HFFc6 (cell line): ENCODE measurements around the gene BCAS1. TPM values are rescaled to one million over a fixed set of nuclear protein-coding genes. Genes with fewer than 3 reads are reported as not detected.

Source experiments
- DNase-seq: peaks from one replicate; pipeline ENCODE4 v3.0.0-alpha.2; 2018
- H3K27ac Mint-ChIP-seq: 2 replicates; pipeline ENCODE4 v1.8.0; 2020; ENCODE audit warnings: mild to moderate bottlenecking, mixed read lengths
- H3K27me3 Mint-ChIP-seq: 2 replicates; pipeline ENCODE4 v1.8.0; 2021; ENCODE audit warnings: mild to moderate bottlenecking, moderate library complexity, mixed read lengths; ENCODE audit not compliant: insufficient read depth
- H3K36me3 Mint-ChIP-seq: 2 replicates; pipeline ENCODE4 v1.8.0; 2021; ENCODE audit warnings: low read depth, mixed read lengths
- H3K4me1 Mint-ChIP-seq: 2 replicates; pipeline ENCODE4 v1.8.0; 2020; ENCODE audit warnings: low read depth, mixed read lengths
- H3K4me3 Mint-ChIP-seq: 2 replicates; pipeline ENCODE4 v1.8.0; 2020; ENCODE audit warnings: mild to moderate bottlenecking, moderate library complexity, mixed read lengths
- H3K9me3 Mint-ChIP-seq: 2 replicates; pipeline ENCODE4 v1.8.0; 2020; ENCODE audit warnings: mild to moderate bottlenecking, mixed read lengths
- total RNA-seq, 6 experiments: library from RNA; stranded (reverse); fragmentation: NEBNext Ultra II Directional; extraction: Animal tissue kit (Norgen Biotek cat#: 25700); gene quantifications; 2 replicates in 1 of 6; 3 replicates in 5 of 6; pipeline ENCODE4 v1.2.3, GENCODE V29; 2021
- TF ChIP-seq, protein P1 (sequence below): fragments of 200-600 bp; sonication (generic); IDR thresholded peaks from 2 replicates; pipeline ENCODE4 v1.5.0; 2021; ENCODE audit warnings: antibody characterized with exemption, mild to moderate bottlenecking

BCAS1 gene
- total RNA-seq, 6 experiments from 2014 or later: 0.07 TPM; not detected in 5

DNA sequence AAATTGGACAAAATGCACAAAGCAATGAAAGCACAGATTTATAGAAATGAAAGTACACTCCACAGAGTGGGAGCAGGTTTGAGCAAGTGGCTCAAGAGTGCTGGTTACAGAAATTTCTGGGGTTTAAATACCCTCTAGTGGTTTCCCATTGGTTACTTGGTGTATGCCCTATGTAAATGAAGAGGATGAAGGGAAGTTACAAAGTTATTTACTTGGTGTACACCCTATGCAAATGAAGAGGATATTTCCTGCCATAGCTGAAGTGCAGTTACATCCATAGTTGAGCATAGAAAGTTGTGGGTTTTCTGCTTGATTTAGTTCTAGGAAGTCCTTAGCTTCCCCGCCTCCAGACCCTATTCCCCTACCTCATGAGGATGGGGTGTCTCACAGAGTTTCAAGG is 22.7 kb downstream of the BCAS1 start:
- Mint-ChIP-seq H3K27me3 (peaks cover 9% of the 10 kb centered on the region), H3K27ac (no peak overlapping the region), H3K4me3 (no peak overlapping the region), H3K9me3 (no peaks in the 10 kb centered on the region), H3K4me1 (peaks cover 20% of the 10 kb centered on the region), H3K36me3 (no peaks in the 10 kb centered on the region)
- TF ChIP-seq, protein P1, sequence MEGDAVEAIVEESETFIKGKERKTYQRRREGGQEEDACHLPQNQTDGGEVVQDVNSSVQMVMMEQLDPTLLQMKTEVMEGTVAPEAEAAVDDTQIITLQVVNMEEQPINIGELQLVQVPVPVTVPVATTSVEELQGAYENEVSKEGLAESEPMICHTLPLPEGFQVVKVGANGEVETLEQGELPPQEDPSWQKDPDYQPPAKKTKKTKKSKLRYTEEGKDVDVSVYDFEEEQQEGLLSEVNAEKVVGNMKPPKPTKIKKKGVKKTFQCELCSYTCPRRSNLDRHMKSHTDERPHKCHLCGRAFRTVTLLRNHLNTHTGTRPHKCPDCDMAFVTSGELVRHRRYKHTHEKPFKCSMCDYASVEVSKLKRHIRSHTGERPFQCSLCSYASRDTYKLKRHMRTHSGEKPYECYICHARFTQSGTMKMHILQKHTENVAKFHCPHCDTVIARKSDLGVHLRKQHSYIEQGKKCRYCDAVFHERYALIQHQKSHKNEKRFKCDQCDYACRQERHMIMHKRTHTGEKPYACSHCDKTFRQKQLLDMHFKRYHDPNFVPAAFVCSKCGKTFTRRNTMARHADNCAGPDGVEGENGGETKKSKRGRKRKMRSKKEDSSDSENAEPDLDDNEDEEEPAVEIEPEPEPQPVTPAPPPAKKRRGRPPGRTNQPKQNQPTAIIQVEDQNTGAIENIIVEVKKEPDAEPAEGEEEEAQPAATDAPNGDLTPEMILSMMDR: no peak
- no peak for DNase-seq

DNA sequence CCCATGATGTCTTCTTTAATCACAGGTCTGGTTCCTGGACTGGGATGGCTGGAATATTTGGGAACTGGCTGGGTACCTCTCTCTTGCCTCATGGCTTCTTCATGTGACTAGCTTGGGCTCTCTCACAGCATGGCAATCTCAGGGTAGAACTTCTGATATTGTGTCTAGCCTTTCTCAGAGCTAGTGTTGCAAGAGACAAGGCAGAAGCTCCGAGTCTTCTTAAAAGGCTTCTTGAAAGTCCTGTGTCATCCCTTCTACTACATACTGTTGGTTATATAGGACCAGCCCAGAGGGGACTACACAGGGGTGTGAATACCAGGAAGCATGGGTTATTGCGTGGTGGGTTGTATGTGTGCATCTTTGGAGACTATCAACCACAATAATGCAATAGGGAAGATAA is 23.3 kb downstream of the BCAS1 start:
- Mint-ChIP-seq H3K27ac (no peak overlapping the region), H3K27me3 (peaks cover 10% of the 10 kb centered on the region), H3K4me1 (peaks cover 20% of the 10 kb centered on the region), H3K4me3 (no peak overlapping the region), H3K9me3 (no peaks in the 10 kb centered on the region), H3K36me3 (no peaks in the 10 kb centered on the region)
- TF ChIP-seq, protein P1: no peak
- DNase-seq: no peak

- TF ChIP-seq, protein P1: no peak
- peaks cover 16% of the 10 kb centered on the region for H3K4me1 Mint-ChIP-seq
- no peaks in the 10 kb centered on the region for H3K9me3 Mint-ChIP-seq
- H3K4me3 Mint-ChIP-seq: no peak overlapping the region
- H3K27ac Mint-ChIP-seq: no peak overlapping the region
- H3K27me3 Mint-ChIP-seq: peaks cover 7% of the 10 kb centered on the region; the same call in 1 of the 2 replicates
- H3K36me3 Mint-ChIP-seq: no peaks in the 10 kb centered on the region
- peak; percentile 74 for DNase-seq
Observed at GRCh38 chr20:54044156-54044555, 26.2 kb downstream of the BCAS1 start.

DNA sequence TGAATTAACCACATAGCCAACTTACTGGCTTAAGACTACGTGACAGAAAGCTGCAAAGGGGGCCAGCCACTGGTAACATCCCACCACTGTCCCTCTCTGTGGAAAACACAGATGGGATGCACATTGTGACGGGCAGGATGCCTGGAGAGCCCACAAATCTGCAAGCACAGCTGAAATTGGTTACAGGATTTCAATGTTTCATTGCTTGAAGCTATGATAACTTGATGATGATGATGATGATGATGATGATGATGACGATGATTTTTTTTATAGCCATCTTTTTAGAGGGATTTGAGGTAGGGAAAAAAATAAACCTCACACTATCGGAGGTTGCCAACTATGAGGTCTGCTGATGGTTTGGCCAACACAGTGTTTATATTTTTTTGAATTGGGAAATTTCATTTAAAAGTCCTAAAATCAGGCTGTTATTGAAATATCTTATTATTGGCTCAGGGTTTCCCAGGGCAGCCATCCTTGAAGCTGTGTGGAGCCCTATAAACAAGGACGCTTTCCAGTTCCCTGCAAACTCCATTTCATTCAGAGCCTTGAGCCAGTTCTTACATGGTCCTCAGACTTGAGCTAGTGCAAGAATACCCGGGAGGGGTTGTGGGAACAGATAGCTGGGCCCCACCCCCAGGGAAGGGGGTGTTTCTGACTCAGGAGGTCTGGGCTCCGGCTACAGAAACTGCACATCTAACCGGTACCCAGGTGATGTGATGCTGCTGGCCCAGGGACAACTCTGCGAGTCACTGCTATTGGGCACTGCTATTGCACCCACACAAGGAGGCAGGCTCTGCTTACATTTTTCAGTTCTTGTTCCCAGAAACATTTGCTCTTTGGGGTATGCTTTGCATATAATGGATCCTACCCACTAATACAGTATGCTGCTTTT is 27.1 kb downstream of the BCAS1 start:
- Mint-ChIP-seq H3K4me3 (no peak overlapping the region), H3K27me3 (peaks cover 7% of the 10 kb centered on the region; the same call in 1 of the 2 replicates), H3K9me3 (no peaks in the 10 kb centered on the region), H3K36me3 (no peaks in the 10 kb centered on the region), H3K4me1 (peaks cover 8% of the 10 kb centered on the region), H3K27ac (no peak overlapping the region)
- no peak for DNase-seq
- TF ChIP-seq, protein P1: no peak

DNA sequence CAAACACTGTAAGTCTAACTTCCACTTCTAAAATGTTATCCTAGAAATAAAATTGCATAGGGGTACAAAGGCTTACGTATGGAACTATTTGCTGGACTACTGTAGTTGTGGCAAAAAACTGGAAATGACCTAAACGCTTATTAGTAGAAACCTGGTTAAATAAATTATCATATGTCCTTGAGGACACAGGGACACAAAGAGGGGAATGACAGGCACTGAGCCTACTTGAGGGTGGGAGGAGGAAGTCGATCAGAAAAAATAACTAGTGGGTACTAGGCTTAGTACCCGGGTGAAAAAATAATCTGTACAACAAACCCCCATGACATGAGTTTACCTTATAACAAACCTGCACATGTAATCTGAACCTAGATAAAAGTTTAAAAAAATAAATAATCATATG is 28.4 kb downstream of the BCAS1 start:
- H3K27me3 Mint-ChIP-seq: peaks cover 7% of the 10 kb centered on the region; the same call in 1 of the 2 replicates
- no peaks in the 10 kb centered on the region for H3K9me3 Mint-ChIP-seq
- H3K27ac Mint-ChIP-seq: no peak overlapping the region
- H3K36me3 Mint-ChIP-seq: no peaks in the 10 kb centered on the region
- no peak overlapping the region for H3K4me3 Mint-ChIP-seq
- peaks cover 8% of the 10 kb centered on the region for H3K4me1 Mint-ChIP-seq
- TF ChIP-seq, protein P1: no peak
- no peak for DNase-seq
